ENCODE results near the gene CMTM2. TPM values are rescaled to one million over a fixed set of nuclear protein-coding genes. Genes with fewer than 3 reads are reported as not detected.
"Not testable (repeated sequence)": the region's sequence is repeated elsewhere in the genome, so short reads cannot be mapped to it uniquely, and the experiment has no call there.

The CMTM2 gene
- total and polyA plus RNA-seq, 2 donors (not counting 1 experiment from before 2014, with no cell fraction given) = not detected

- no peak overlapping the region for H3K4me3 ChIP-seq (ENCODE audit: control extremely low read depth in 1 of 5, extremely low read depth in 1 of 5, insufficient read depth in 1 of 5, low read depth in 2 of 5, low read length in 4 of 5)
- peaks cover 36% of the 10 kb centered on the region for H4K20me1 ChIP-seq (ENCODE audit: control insufficient read depth, insufficient read depth, low read length, poor library complexity, severe bottlenecking)
- no peak overlapping the region for H3K27ac ChIP-seq (ENCODE audit: low read length in 2 of 2)
- 95% methylated on average over 14 of the region's 14 CpGs for WGBS (ENCODE audit: insufficient coverage)
- ChIA-PET POLR2A (no interaction called here), CTCF (interaction anchor here (0.9 to 2.8 kb wide), 2 partner anchors 204 to 257 kb away, joined by 3 to 25 read pairs; no protein-coding TSS in a partner anchor)
- H3K4me3 Mint-ChIP-seq = no peak overlapping the region
- H3K9me3 Mint-ChIP-seq (ENCODE audit: insufficient read depth) = no peaks in the 10 kb centered on the region
- peaks cover 0 to 24% (median 11%) of the 10 kb centered on the region in 4 experiments for H3K27me3 ChIP-seq (replicated peaks in 1 of 4; ENCODE audit: control extremely low read depth in 1 of 4, control insufficient read depth in 3 of 4, insufficient read depth in 4 of 4, low read length in 3 of 4)
- H2AFZ ChIP-seq (ENCODE audit: insufficient read depth, low read depth, low read length, poor library complexity, severe bottlenecking) = no peak overlapping the region
- H3K9ac ChIP-seq (ENCODE audit: low read length) = no peak overlapping the region
- no peak for ATAC-seq (ENCODE audit: low read depth)
- TF ChIP-seq CTCF (IDR thresholded peaks at IDR 0.05) (no peak), EZH2 (IDR thresholded peaks at IDR 0.05; ENCODE audit: borderline replicate concordance, insufficient read depth, low read depth, low read length, poor library complexity, severe bottlenecking) (no peak)
- H3K27ac Mint-ChIP-seq = no peak overlapping the region
- H3K4me1 Mint-ChIP-seq = peaks cover 26% of the 10 kb centered on the region
- no peak for DNase-seq
- H3K9me3 ChIP-seq (ENCODE audit: control extremely low read depth in 1 of 3, control insufficient read depth in 2 of 3, insufficient read depth in 1 of 3, low read length in 2 of 3) = no peaks in the 10 kb centered on the region
- H3K36me3 ChIP-seq (replicated peaks in 1 of 2; ENCODE audit: control extremely low read depth in 1 of 2, control insufficient read depth in 1 of 2, extremely low read depth in 1 of 2, insufficient read depth in 2 of 2, low read length in 1 of 2) = peaks cover 0 to 4% of the 10 kb centered on the region in 2 experiments
- H3K27me3 Mint-ChIP-seq = peaks cover 16% of the 10 kb centered on the region
- intact Hi-C loops (cut with micrococcal nuclease) = no loop called here
- no peaks in the 10 kb centered on the region for H3K79me2 ChIP-seq (ENCODE audit: control insufficient read depth, insufficient read depth, low read length)
- no peak overlapping the region for H3K4me2 ChIP-seq (replicated peaks; ENCODE audit: low read depth, low read length, poor library complexity, severe bottlenecking)
- peaks cover 34 to 35% of the 10 kb centered on the region in 2 donors for H3K4me1 ChIP-seq (ENCODE audit: control insufficient read depth in 2 of 2, insufficient read depth in 2 of 2, low read length in 2 of 2)
These were observed 31.0 kb downstream of the CMTM2 start for GRCh38 chr16:66610111-66610820.

- H3K27me3 ChIP-seq (replicated peaks in 1 of 4; ENCODE audit: control extremely low read depth in 1 of 4, control insufficient read depth in 3 of 4, insufficient read depth in 4 of 4, low read length in 3 of 4) = peaks cover 0 to 16% (median 7%) of the 10 kb centered on the region in 4 experiments
- H3K36me3 ChIP-seq (replicated peaks in 1 of 2; ENCODE audit: control extremely low read depth in 1 of 2, control insufficient read depth in 1 of 2, extremely low read depth in 1 of 2, insufficient read depth in 2 of 2, low read length in 1 of 2); H3K9me3 Mint-ChIP-seq (ENCODE audit: insufficient read depth); H3K27ac Mint-ChIP-seq; H3K4me2 ChIP-seq (replicated peaks; ENCODE audit: low read depth, low read length, poor library complexity, severe bottlenecking); POLR2A ChIA-PET; H3K27ac ChIP-seq (ENCODE audit: low read length in 2 of 2); H3K79me2 ChIP-seq (ENCODE audit: control insufficient read depth, insufficient read depth, low read length); DNase-seq; intact Hi-C loops (cut with micrococcal nuclease); H3K9ac ChIP-seq (ENCODE audit: low read length); H3K4me3 Mint-ChIP-seq; ATAC-seq (ENCODE audit: low read depth); H3K9me3 ChIP-seq (ENCODE audit: control extremely low read depth in 1 of 3, control insufficient read depth in 2 of 3, insufficient read depth in 1 of 3, low read length in 2 of 3); H2AFZ ChIP-seq (ENCODE audit: insufficient read depth, low read depth, low read length, poor library complexity, severe bottlenecking); H3K4me3 ChIP-seq (ENCODE audit: control extremely low read depth in 1 of 5, extremely low read depth in 1 of 5, insufficient read depth in 1 of 5, low read depth in 2 of 5, low read length in 4 of 5): not testable (repeated sequence)
- Mint-ChIP-seq H3K27me3 (peaks cover 12% of the 10 kb centered on the region), H3K4me1 (peaks cover 13% of the 10 kb centered on the region)
- 100% methylated on average over 3 of the region's 8 CpGs for WGBS (ENCODE audit: insufficient coverage)
- peaks cover 26% of the 10 kb centered on the region for H4K20me1 ChIP-seq (ENCODE audit: control insufficient read depth, insufficient read depth, low read length, poor library complexity, severe bottlenecking)
- peaks cover 18% of the 10 kb centered on the region in 2 donors for H3K4me1 ChIP-seq (ENCODE audit: control insufficient read depth in 2 of 2, insufficient read depth in 2 of 2, low read length in 2 of 2)
- CTCF ChIA-PET = interaction anchor here (0.8 kb wide), 1 partner anchor 39 kb away, joined by 3 read pairs; no protein-coding TSS in a partner anchor
These were observed 32.6 kb downstream of the CMTM2 start for GRCh38 chr16:66611911-66612310.

Data from B cell (primary cell).